ENCODE data around the gene CDCA7. TPM values are rescaled to one million over a fixed set of nuclear protein-coding genes. Genes with fewer than 3 reads are reported as not detected.

CDCA7 gene
- polyA plus RNA-seq, 1 experiment: 13.9 TPM

DNA sequence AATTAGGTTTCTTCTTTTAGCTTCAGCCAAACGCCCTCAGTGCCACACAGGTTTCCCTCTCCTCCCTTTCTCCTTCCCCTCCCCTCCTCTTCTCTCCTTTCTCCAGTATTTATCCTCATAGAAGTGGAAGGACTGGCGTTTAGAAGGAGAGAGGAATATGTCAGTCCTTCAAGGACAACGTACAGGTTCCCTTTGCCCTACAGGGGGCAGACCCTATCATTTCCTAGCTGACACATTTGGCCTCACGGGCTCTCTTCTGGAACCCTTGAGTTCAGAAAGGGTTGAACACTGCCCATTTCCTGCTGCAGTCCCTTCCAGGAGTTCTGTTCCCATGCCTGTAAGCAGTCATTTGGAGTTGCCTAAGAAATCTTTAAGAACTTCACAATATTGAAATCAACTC, 46.1 kb downstream of the CDCA7 start:
- peaks cover 44% of the 10 kb centered on the region for H3K27me3 ChIP-seq (ENCODE audit: control insufficient read depth, insufficient read depth, low read length)
- POLR2A ChIA-PET: no interaction called here
- DNase-seq (ENCODE audit: low read depth, low spot score): no peak
- CTCF ChIA-PET: interaction anchor here (1.0 to 6.3 kb wide), 10 partner anchors 10 to 944 kb away, joined by 3 to 73 read pairs (median 8); no protein-coding TSS in a partner anchor
- TF ChIP-seq, protein P1, sequence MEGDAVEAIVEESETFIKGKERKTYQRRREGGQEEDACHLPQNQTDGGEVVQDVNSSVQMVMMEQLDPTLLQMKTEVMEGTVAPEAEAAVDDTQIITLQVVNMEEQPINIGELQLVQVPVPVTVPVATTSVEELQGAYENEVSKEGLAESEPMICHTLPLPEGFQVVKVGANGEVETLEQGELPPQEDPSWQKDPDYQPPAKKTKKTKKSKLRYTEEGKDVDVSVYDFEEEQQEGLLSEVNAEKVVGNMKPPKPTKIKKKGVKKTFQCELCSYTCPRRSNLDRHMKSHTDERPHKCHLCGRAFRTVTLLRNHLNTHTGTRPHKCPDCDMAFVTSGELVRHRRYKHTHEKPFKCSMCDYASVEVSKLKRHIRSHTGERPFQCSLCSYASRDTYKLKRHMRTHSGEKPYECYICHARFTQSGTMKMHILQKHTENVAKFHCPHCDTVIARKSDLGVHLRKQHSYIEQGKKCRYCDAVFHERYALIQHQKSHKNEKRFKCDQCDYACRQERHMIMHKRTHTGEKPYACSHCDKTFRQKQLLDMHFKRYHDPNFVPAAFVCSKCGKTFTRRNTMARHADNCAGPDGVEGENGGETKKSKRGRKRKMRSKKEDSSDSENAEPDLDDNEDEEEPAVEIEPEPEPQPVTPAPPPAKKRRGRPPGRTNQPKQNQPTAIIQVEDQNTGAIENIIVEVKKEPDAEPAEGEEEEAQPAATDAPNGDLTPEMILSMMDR (IDR thresholded peaks at IDR 0.05; ENCODE audit: low read depth, low read length): peak; percentile 26; the same call in 1 of the 2 replicates
- no peaks in the 10 kb centered on the region for H3K9me3 ChIP-seq (ENCODE audit: control insufficient read depth, insufficient read depth, low read length)
- H3K27ac ChIP-seq (ENCODE audit: low read depth, low read length): no peak overlapping the region
- no peak overlapping the region for H3K4me3 ChIP-seq (ENCODE audit: low read depth, low read length)

DNA sequence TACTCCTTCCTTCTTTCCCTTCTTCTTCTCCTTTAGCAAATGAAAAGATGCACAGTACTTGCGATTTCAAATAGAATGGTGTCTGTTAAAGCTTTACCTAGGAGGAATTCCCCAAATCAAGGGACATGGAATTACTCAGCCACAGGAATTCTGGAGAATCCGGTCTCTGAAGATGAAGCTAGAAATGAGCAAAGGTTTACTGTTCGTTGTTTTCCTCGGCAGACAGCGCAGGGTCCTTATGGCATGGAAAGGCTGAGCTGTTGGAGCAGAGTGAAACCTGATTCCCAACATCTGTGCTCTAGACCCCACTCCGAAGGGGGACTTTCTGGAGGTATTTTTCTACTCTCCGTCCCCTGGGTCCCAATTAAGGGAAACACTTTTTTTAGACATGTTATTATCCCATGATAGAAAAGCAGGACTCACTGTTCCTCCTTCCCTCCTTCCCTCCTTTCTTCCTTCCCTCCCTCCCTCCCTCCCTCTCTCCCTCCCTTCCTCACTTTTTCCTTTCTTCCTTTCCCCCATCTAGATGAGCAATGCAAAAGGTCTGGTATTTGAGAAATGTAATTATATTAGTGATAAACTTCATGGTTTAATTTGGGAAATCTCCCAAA, 47.1 kb downstream of the CDCA7 start:
- H3K4me3 ChIP-seq (ENCODE audit: low read depth, low read length): peak overlapping the region; percentile 39
- TF ChIP-seq, protein P1 (IDR thresholded peaks at IDR 0.05; ENCODE audit: low read depth, low read length): no peak
- peaks cover 50% of the 10 kb centered on the region for H3K27me3 ChIP-seq (ENCODE audit: control insufficient read depth, insufficient read depth, low read length)
- H3K9me3 ChIP-seq (ENCODE audit: control insufficient read depth, insufficient read depth, low read length): no peaks in the 10 kb centered on the region
- no peak for DNase-seq (ENCODE audit: low read depth, low spot score)
- ChIA-PET POLR2A (no interaction called here), CTCF (interaction anchor here (0.7 to 6.3 kb wide), 22 partner anchors 9 to 948 kb away, joined by 3 to 73 read pairs (median 6); no protein-coding TSS in a partner anchor)
- no peak overlapping the region for H3K27ac ChIP-seq (ENCODE audit: low read depth, low read length)

DNA sequence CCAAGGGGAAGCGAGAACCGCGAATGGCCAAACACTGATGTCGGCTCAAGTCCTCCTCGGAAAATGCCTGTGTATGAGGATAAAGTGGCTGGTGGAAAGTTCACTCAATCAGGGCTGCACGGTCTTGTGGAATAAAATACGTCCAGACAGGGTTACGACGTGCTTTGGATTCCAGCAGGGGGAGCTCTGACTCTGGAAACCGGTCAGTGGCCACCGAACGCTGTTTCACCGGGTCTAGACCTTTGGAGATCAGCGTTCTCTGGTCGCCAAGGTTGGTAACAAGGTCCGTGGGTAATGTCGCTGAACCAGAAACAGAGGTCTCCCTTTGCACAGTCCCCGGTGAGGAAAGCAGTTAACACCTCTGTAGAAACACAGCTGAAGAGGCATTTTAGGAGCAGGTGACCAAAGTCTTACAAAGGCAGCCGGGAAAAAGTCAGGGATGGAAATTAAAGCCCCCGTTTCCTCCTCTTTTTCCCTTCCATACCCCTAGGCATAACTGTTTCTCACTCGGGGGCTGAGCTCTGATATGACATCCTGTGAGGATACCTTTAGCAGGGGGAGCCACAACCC, 47.8 kb downstream of the CDCA7 start:
- Histone ChIP-seq H3K27ac (ENCODE audit: low read depth, low read length) (no peak overlapping the region), H3K9me3 (ENCODE audit: control insufficient read depth, insufficient read depth, low read length) (no peaks in the 10 kb centered on the region), H3K4me3 (ENCODE audit: low read depth, low read length) (peak overlapping the region; percentile 35; the same call in 1 of the 2 replicates), H3K27me3 (ENCODE audit: control insufficient read depth, insufficient read depth, low read length) (peaks cover 52% of the 10 kb centered on the region)
- POLR2A ChIA-PET: interaction anchor here (0.6 kb wide), 1 partner anchor 556 kb away, joined by 3 read pairs; no protein-coding TSS in a partner anchor
- CTCF ChIA-PET: interaction anchor here (0.6 to 6.3 kb wide), 37 partner anchors 9 to 947 kb away, joined by 3 to 73 read pairs (median 4); no protein-coding TSS in a partner anchor
- TF ChIP-seq, protein P1 (IDR thresholded peaks at IDR 0.05; ENCODE audit: low read depth, low read length): peak; percentile 95
- peak; percentile 59 for DNase-seq (ENCODE audit: low read depth, low spot score)

DNA sequence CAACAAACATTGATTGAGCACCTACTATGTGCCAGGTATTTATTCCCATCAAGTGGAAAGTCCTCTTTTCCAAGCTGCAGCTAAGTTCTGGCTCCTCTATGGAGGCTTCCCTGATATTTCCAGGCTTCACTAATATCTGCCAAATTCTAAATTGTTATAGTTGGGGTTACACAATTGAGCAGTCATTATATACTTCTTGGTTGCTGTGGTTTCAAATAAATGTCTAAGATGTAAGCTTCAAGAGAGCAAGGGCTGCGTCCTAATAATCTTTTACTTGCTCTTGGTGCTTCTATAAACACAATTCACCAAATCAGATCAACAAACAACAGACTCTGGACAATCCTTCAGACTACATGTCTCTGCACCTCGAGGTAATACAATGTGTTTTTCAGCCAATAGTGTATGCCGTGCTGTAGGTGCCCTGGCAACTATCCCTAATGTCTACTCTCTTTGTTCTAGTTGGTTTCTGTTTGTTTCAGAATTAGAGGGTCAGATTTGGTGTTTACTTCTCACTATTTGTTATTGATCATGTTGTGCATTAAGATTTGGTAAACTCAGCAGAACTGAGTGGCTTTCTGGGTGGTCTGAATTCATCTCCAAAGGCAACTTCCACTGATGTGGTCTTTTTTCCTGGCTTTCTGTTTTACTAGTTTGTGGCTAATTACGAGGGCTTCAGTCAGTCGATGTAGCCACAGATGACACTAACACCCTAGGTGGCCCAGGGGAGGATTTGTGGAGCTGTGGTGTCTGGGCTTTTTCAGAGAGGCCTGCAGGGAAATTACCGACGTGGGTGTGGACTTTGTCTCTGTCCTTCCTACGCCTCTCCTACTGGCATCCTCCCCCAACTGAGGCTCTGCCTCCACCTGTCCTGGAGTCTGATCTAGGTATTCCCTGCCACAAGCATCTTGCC, 50.4 kb downstream of the CDCA7 start:
- ChIA-PET CTCF (interaction anchor here (0.9 to 6.3 kb wide), 4 partner anchors 25 to 945 kb away, joined by 3 to 73 read pairs (median 3); no protein-coding TSS in a partner anchor), POLR2A (no interaction called here)
- H3K4me3 ChIP-seq (ENCODE audit: low read depth, low read length): no peak overlapping the region
- TF ChIP-seq, protein P1 (IDR thresholded peaks at IDR 0.05; ENCODE audit: low read depth, low read length): no peak
- H3K27me3 ChIP-seq (ENCODE audit: control insufficient read depth, insufficient read depth, low read length): peaks cover 45% of the 10 kb centered on the region
- DNase-seq (ENCODE audit: low read depth, low spot score): no peak
- H3K9me3 ChIP-seq (ENCODE audit: control insufficient read depth, insufficient read depth, low read length): no peaks in the 10 kb centered on the region
- no peak overlapping the region for H3K27ac ChIP-seq (ENCODE audit: low read depth, low read length)
